ENCODE data around the gene PRPH2.

GRCh38 chr6:42679358-42679757 lies 43.0 kb downstream of the PRPH2 start:
- TF ChIP-seq CTCF (IDR thresholded peaks at IDR 0.05) (no peak), POLR2A (IDR thresholded peaks at IDR 0.05) (no peak)

Data from heart left ventricle (tissue), 13 donors.